WTC11 (cell line): ENCODE results near the gene YAP1.

ENCODE experiments used
- E2F1 ChIP-seq: sonication (generic); formaldehyde crosslinking; IDR thresholded peaks from 2 replicates; pipeline ENCODE4 v1.8.0; 2022; ENCODE audit warnings: mild to moderate bottlenecking, missing genetic modification reagents
- SMAD3 ChIP-seq: sonication (generic); formaldehyde crosslinking; IDR thresholded peaks from 2 replicates; pipeline ENCODE4 v1.8.0; 2022; ENCODE audit warnings: missing genetic modification reagents, mild to moderate bottlenecking, borderline replicate concordance
- TF ChIP-seq, protein P1 (sequence below): fragments of 200-600 bp; IDR thresholded peaks from 2 replicates; pipeline ENCODE4 v1.8.0; 2022; ENCODE audit warnings: antibody characterized with exemption
- TF ChIP-seq, protein P2 (sequence below): sonication (generic); formaldehyde crosslinking; IDR thresholded peaks from 2 replicates; pipeline ENCODE4 v1.8.1; 2023; ENCODE audit warnings: mild to moderate bottlenecking, missing genetic modification reagents, moderate library complexity

DNA sequence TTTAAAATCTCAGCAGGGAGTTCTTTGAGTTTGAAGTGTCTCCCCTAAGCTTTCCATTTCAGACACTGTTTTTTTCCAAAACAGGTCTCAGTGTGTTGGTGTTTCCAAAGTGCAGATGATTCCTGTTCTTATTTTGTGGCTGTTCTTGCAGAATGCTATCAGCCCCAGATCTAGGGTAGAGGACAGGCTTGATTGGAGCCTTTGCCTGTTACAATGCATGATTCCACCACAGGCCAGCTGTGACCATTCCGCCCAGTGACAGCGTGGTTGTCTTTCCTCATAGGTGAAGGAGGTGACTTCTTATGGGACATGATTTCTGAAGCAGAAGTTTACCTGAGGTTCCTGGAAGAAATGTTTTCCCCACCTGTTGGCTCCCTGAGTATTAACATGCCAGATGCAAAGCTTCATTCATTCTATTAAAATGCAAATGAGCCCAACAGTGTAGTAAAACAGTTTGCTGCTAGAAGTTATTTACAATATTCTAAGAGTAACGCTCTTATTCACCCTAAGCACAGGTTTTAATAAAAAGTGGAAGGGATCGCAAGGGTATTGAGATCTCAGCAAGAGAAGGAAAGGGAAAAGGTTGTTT is 170.1 kb downstream of the YAP1 start:
- TF ChIP-seq, protein P1, sequence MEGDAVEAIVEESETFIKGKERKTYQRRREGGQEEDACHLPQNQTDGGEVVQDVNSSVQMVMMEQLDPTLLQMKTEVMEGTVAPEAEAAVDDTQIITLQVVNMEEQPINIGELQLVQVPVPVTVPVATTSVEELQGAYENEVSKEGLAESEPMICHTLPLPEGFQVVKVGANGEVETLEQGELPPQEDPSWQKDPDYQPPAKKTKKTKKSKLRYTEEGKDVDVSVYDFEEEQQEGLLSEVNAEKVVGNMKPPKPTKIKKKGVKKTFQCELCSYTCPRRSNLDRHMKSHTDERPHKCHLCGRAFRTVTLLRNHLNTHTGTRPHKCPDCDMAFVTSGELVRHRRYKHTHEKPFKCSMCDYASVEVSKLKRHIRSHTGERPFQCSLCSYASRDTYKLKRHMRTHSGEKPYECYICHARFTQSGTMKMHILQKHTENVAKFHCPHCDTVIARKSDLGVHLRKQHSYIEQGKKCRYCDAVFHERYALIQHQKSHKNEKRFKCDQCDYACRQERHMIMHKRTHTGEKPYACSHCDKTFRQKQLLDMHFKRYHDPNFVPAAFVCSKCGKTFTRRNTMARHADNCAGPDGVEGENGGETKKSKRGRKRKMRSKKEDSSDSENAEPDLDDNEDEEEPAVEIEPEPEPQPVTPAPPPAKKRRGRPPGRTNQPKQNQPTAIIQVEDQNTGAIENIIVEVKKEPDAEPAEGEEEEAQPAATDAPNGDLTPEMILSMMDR: no peak
- TF ChIP-seq, protein P2, sequence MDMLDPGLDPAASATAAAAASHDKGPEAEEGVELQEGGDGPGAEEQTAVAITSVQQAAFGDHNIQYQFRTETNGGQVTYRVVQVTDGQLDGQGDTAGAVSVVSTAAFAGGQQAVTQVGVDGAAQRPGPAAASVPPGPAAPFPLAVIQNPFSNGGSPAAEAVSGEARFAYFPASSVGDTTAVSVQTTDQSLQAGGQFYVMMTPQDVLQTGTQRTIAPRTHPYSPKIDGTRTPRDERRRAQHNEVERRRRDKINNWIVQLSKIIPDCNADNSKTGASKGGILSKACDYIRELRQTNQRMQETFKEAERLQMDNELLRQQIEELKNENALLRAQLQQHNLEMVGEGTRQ (CRISPR knock-in tag): no peak
- TF ChIP-seq E2F1 (CRISPR knock-in tag) (no peak), SMAD3 (CRISPR knock-in tag) (no peak)
